K562 (cell line): ENCODE measurements around the gene KLHL30. TPM values are rescaled to one million over a fixed set of nuclear protein-coding genes. Genes with fewer than 3 reads are reported as not detected.

ENCODE experiments used
- ATAC-seq: fragments of 200-7000 bp; cut with Tn5 transposase; 3 replicates; pipeline ENCODE4 v1.9.1; 2020; ENCODE audit warnings: moderate library complexity
- BruUV-seq: library from RNA; stranded (reverse); fragments of 400-500 nt; replicated peaks from 2 replicates; lab custom pipeline; 2021; lab: Mats Ljungman, UMichigan
- CTCF ChIA-PET: fragments of 300-600 bp; formaldehyde crosslinking; extraction: SDS; loops from one replicate; lab custom pipeline; 2021; ENCODE audit warnings: low intra/inter-chr PET ratio; lab: Yijun Ruan, JAX
- POLR2A ChIA-PET: fragments of 300-600, 350-650 bp; sonication (Branson Sonifier 250); formaldehyde crosslinking; extraction: SDS; loops from one replicate; lab custom pipeline; 2021; ENCODE audit warnings: antibody characterized with exemption, inconsistent platforms; lab: Yijun Ruan, JAX
- DNase-seq, 4 experiments: peaks; one replicate each; pipeline versions ENCODE4 v3.0.0 to v3.0.0-alpha.2; 2011 to 2018; ENCODE audit warnings: low spot score in 3 of 4, mixed read lengths in 3 of 4; ENCODE audit errors: extremely low read depth in 1 of 4
- FAIRE-seq: peaks from 2 replicates; lab custom pipeline; 2011; peaks lifted over from hg19 to GRCh38; lab: Jason Lieb, UNC
- H2AFZ ChIP-seq: 2 replicates; pipeline ENCODE4 v1.6.0; 2011; ENCODE audit warnings: low read depth, low read length, control low read depth, inconsistent platforms
- H3K27ac ChIP-seq: fragments of 200-600 bp; 3 replicates; pipeline ENCODE4 v1.8.0; 2011; ENCODE audit warnings: low read depth, mild to moderate bottlenecking, control low read depth, inconsistent platforms, low read length, moderate library complexity, mixed read lengths; ENCODE audit errors: extremely low read depth
- H3K27me3 ChIP-seq, 2 experiments: fragments of 300-600 bp in 1 of 2; 2 replicates in 1 of 2; 3 replicates in 1 of 2; pipeline versions ENCODE4 v1.6.0 to v1.8.0; 2011; ENCODE audit warnings: inconsistent platforms in 2 of 2, low read length in 2 of 2, mild to moderate bottlenecking in 1 of 2, mixed read lengths in 1 of 2, moderate library complexity in 1 of 2; ENCODE audit not compliant: control insufficient read depth in 2 of 2, insufficient read depth in 2 of 2
- H3K36me3 ChIP-seq: fragments of 300-600 bp; 3 replicates; pipeline ENCODE4 v1.8.0; 2011; ENCODE audit warnings: mild to moderate bottlenecking, low read length, inconsistent platforms; ENCODE audit not compliant: control insufficient read depth, insufficient read depth
- H3K4me1 ChIP-seq, 2 experiments: fragments of 200-600 bp in 1 of 2; replicated peaks in 1 of 2; 2 replicates in 1 of 2; 3 replicates in 1 of 2; pipeline versions ENCODE4 v1.5.1 to v1.8.0; 2011; ENCODE audit warnings: inconsistent platforms in 2 of 2, low read length in 2 of 2, mild to moderate bottlenecking in 1 of 2, mixed read lengths in 1 of 2, moderate library complexity in 1 of 2; ENCODE audit not compliant: control insufficient read depth in 2 of 2, insufficient read depth in 2 of 2
- H3K4me2 ChIP-seq: 2 replicates; pipeline ENCODE4 v1.6.1; 2011; ENCODE audit warnings: low read length, control low read depth, inconsistent platforms, mixed read lengths; ENCODE audit not compliant: insufficient read depth
- H3K4me3 ChIP-seq: fragments of 200-600 bp; sonication (generic), shearing (Covaris generic); 2 replicates; pipeline ENCODE4 v1.5.1; 2016; ENCODE audit warnings: control low read depth, inconsistent platforms
- H3K79me2 ChIP-seq: fragments of 200-600 bp; 3 replicates; pipeline ENCODE4 v1.8.0; 2011; ENCODE audit warnings: low read length, inconsistent platforms; ENCODE audit not compliant: control insufficient read depth, insufficient read depth
- H3K9ac ChIP-seq, 2 experiments: 2 replicates each; pipeline versions ENCODE4 v1.6.0 to v1.6.1; 2011; ENCODE audit warnings: low read depth in 2 of 2, low read length in 2 of 2, control low read depth in 1 of 2, inconsistent platforms in 1 of 2, mild to moderate bottlenecking in 1 of 2, mixed read lengths in 1 of 2; ENCODE audit not compliant: insufficient read depth in 1 of 2
- H3K9me1 ChIP-seq: one replicate; pipeline ENCODE4 v1.6.0; 2011; ENCODE audit warnings: inconsistent platforms, mild to moderate bottlenecking, low read length, moderate library complexity; ENCODE audit not compliant: control insufficient read depth, insufficient read depth
- H3K9me3 ChIP-seq: replicated peaks from 2 replicates; pipeline ENCODE4 v1.5.1; 2011; ENCODE audit warnings: low read depth, low read length, inconsistent platforms; ENCODE audit not compliant: control insufficient read depth, insufficient read depth
- H4K20me1 ChIP-seq: replicated peaks from 2 replicates; pipeline ENCODE4 v1.6.1; 2011; ENCODE audit warnings: low read length, inconsistent platforms, mixed read lengths; ENCODE audit not compliant: control insufficient read depth, insufficient read depth
- CREBBP ChIP-seq: IDR thresholded peaks from one replicate; pipeline ENCODE4 v1.6.1; 2012; ENCODE audit warnings: low read depth, mild to moderate bottlenecking, control low read depth, inconsistent platforms, low read length
- FOXM1 ChIP-seq, 2 experiments: fragments of 450-650 bp in 1 of 2; sonication (generic) in 1 of 2; formaldehyde crosslinking in 1 of 2; IDR thresholded peaks; 2 replicates each; pipeline versions ENCODE4 v1.6.1 to v1.9.0; 2017 to 2022; ENCODE audit warnings: low read depth in 2 of 2, mild to moderate bottlenecking in 2 of 2, missing genetic modification reagents in 1 of 2, moderate library complexity in 1 of 2
- NR2C1 ChIP-seq, 2 experiments: fragments of 450-650 bp; IDR thresholded peaks; 2 replicates each; pipeline ENCODE4 v1.6.1; 2017; ENCODE audit warnings: mild to moderate bottlenecking in 2 of 2, antibody characterized with exemption in 1 of 2, inconsistent platforms in 1 of 2, missing compliant biosample characterization in 1 of 2, missing genetic modification characterization in 1 of 2
- RAD21 ChIP-seq, 2 experiments: fragments of 250-450 bp in 1 of 2; fragments of 450-650 bp in 1 of 2; sonication (Bioruptor Pico) in 1 of 2; formaldehyde crosslinking in 1 of 2; IDR thresholded peaks in 1 of 2; conservative IDR thresholded peaks in 1 of 2; 2 replicates each; pipeline versions ENCODE4 v1.4.0 to v1.8.0; 2020 to 2022; ENCODE audit warnings: mild to moderate bottlenecking in 2 of 2, moderate library complexity in 1 of 2
- SMARCA4 ChIP-seq: fragments of 450-650 bp; IDR thresholded peaks from 2 replicates; pipeline ENCODE4 v1.6.1; 2016
- STAT5A ChIP-seq: IDR thresholded peaks from 2 replicates; pipeline ENCODE4 v1.6.1; 2012; ENCODE audit warnings: low read length, inconsistent platforms, borderline replicate concordance
- ZKSCAN3 ChIP-seq: fragments of 250-450 bp; sonication (Bioruptor Pico); IDR thresholded peaks from 2 replicates; pipeline ENCODE4 v1.4.0; 2020
- WGBS: fragments of 100-300 bp; shearing (Covaris generic); methylation state at CpG from one replicate; pipeline ENCODE4 v1.1.6; 2016; ENCODE audit warnings: low coverage, mixed read lengths; ENCODE audit not compliant: insufficient coverage; ENCODE audit errors: missing lambda C conversion rate; 5-methylcytosine and 5-hydroxymethylcytosine counted together
- in situ Hi-C: fragments of 300-500 bp; cut with MboI; formaldehyde crosslinking; loops from 4 replicates; pipeline ENCODE4 v1.15.0; 2018; ENCODE audit warnings: inconsistent platforms, mixed read lengths
- intact Hi-C: fragments of 100-400 bp; cut with micrococcal nuclease; formaldehyde crosslinking; loops from 2 replicates; pipeline ENCODE4 v1.14.2; 2022
- polyA plus RNA-seq, 8 experiments: library from polyadenylated mRNA; depleted of rRNA in 4 of 8; stranded (reverse) in 5 of 8; unstranded in 3 of 8; fragments of >200 nt; fragmentation: Nextera tagmentation in 2 of 8; fragmentation: Illumina TruSeq in 1 of 8; extraction: Ambion mirVana in 2 of 8; extraction: Trizol in 1 of 8; gene quantifications; 2 replicates each; pipeline versions ENCODE4 v1.2.1 to v1.2.3, GENCODE V29; 2011 to 2014; ENCODE audit warnings: inconsistent platforms in 1 of 8, missing spikeins in 1 of 8
- total RNA-seq, 7 experiments: library from RNA; depleted of rRNA in 6 of 7; stranded (reverse); fragments of >200 nt in 6 of 7; fragmentation: Illumina TruSeq in 2 of 7; extraction: Trizol in 2 of 7; gene quantifications; 2 replicates each; pipeline versions ENCODE4 v1.2.1 to v1.2.3, GENCODE V29; 2011 to 2021; ENCODE audit warnings: low replicate concordance in 1 of 7

The KLHL30 gene
- total and polyA plus RNA-seq, 9 of the 15 experiments (the other 6 are each of a cell fraction or from before 2014, with no cell fraction given), result 0.04 TPM; not detected in 8

DNA sequence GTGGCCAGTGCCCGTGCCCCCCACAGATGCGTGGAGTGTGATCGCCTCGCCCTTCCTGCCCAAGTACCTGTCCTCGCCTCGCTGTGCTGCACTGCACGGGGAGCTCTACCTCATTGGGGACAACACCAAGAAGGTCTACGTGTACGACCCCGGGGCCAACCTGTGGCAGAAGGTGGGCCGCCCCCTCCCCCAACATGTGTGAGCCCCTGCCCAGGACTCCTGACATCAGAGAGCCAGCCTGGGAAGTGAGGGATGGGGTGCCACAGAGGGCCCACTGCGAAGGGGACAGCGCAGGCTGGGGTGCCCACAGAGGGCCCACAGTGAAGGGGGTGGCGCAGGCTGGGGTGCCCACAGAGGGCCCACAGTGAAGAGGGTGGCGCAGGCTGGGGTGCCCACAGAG is 10.5 kb downstream of the KLHL30 start:
- no peaks in the 10 kb centered on the region for H3K79me2 ChIP-seq
- DNase-seq (no peak), ATAC-seq (no peak), FAIRE-seq (no peak)
- TF ChIP-seq SMARCA4 (no peak), CREBBP (no peak), FOXM1 (IDR thresholded peaks at IDR 0.05; ENCODE audit: low read depth) (no peak), FOXM1 (CRISPR knock-in tag; IDR thresholded peaks at IDR 0.05; ENCODE audit: low read depth) (no peak), RAD21 (CRISPR knock-in tag; conservative IDR thresholded peaks at IDR 0.05 in 1 of 2, IDR thresholded peaks at IDR 0.05 in 1 of 2) (no peak), NR2C1 (IDR thresholded peaks at IDR 0.05) (no peak), NR2C1 (tag; IDR thresholded peaks at IDR 0.05) (no peak), ZKSCAN3 (CRISPR knock-in tag) (no peak), STAT5A (no peak)
- BruUV-seq, result no TSS peak
- in situ Hi-C loops (no loop called here), intact Hi-C loops (no loop called here)
- peaks cover 0 to 45% of the 10 kb centered on the region in 2 experiments; a peak in 4 of 5 replicates for H3K4me1 ChIP-seq
- H3K36me3 ChIP-seq, result no peaks in the 10 kb centered on the region
- whole genome bisulfite sequencing, result 84% methylated on average over 8 of the region's 15 CpGs
- H3K27me3 ChIP-seq, result no peaks in the 10 kb centered on the region
- no peaks in the 10 kb centered on the region for H3K9me1 ChIP-seq
- no peak overlapping the region for H3K27ac ChIP-seq
- ChIA-PET POLR2A (no interaction called here), CTCF (no interaction called here)
- H2AFZ ChIP-seq, result no peak overlapping the region
- no peaks in the 10 kb centered on the region for H3K9me3 ChIP-seq
- no peak overlapping the region for H3K4me3 ChIP-seq
- H4K20me1 ChIP-seq, result no peaks in the 10 kb centered on the region
- no peak overlapping the region for H3K9ac ChIP-seq
- no peak overlapping the region for H3K4me2 ChIP-seq
